ENCODE results near the gene KLK6.
"Not testable (repeated sequence)": the region's sequence is repeated elsewhere in the genome, so short reads cannot be mapped to it uniquely, and the experiment has no call there.

Gene KLK6

DNA sequence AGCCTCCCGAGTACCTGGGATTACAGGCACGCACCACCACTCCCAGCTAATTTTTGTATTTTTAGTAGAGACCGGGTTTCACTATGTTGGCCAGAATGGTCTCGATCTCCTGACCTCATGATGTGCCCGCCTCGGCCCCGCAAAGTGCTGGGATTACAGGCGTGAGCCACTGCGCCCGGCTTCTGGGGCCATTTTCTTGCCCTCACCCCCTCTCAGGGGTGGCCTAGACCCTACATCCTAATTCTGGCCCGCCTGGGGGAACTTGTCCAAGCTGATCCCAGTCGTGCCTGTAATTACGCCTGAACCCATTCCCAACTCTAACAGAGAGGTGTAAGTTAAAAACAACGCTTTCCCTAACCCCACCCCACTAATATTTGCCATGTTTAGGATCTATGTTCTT is 15.0 kb upstream of the KLK6 start:
- not testable (repeated sequence) for DNase-seq

DNA sequence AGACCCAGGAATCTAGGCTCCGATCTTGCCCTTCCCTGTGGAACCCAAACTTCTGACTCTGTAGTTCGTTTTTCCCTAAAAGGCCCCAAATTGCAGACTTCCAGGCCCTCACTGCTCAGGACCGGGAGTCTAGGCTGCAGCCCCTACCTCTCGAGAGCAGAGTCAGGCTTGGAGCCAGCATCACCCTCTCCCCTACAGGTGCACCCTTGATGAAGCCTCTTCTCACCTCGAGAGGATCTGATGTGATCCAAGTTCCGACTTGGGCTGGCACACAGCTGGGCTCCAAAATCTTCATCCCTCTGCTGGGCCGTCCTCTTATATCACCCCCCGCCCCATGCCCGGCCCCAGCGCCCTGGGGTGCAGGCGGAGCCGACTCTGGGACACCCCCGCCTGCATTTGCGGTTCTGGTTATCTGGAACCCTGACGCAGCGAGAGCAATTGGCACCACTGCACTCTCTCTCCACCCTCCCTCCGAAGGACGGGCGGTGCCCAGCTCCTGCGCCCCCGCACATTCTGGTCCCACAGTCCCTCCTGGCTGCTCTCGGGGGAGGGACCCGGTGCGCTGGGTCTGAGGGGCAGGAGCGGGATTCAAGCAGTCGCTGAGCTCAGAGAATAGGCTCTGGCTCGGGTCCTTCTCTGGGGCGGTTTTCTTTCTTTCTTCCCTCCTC is 14.4 kb upstream of the KLK6 start, which contains the start of gene KLK7:
Gene KLK7 (minus strand): TSS at position 293 of the 668 bp plus-strand sequence. CDS start 1,518 bp downstream, outside the sequence.
- DNase-seq = no peak

GRCh38 chr19:50982186-50982585 is 12.8 kb upstream of the KLK6 start:
- no peak for DNase-seq

- no peak for DNase-seq
These were observed 12.3 kb upstream of the KLK6 start for GRCh38 chr19:50981587-50982146.

- DNase-seq = no peak
These were observed 10.8 kb upstream of the KLK6 start for GRCh38 chr19:50980208-50980607.

DNA sequence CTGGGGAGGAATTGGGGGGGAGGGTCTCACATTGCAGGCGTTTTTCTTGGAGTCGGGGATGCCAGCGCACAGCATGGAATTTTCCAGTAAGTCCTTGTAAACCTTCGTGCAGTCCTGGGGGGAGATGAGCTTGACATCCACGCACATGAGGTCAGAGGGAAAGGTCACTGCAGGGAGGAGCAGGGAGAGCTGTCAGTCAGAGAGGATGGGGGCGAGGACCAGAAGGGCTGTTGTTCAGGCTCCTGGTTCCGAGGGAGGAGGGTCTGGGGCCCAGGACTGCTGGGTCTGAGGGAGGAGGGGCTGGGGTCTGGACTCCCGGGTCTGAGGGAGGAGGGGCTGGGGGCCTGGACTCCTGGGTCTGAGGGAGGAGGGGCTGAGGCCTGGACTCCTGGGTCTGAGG is 10.4 kb upstream of the KLK6 start:
- no peak for DNase-seq

GRCh38 chr19:50978772-50979390 is 9.5 kb upstream of the KLK6 start:
- no peak for DNase-seq

- no peak for DNase-seq
These were observed 8.2 kb upstream of the KLK6 start for GRCh38 chr19:50977626-50978025.

DNA sequence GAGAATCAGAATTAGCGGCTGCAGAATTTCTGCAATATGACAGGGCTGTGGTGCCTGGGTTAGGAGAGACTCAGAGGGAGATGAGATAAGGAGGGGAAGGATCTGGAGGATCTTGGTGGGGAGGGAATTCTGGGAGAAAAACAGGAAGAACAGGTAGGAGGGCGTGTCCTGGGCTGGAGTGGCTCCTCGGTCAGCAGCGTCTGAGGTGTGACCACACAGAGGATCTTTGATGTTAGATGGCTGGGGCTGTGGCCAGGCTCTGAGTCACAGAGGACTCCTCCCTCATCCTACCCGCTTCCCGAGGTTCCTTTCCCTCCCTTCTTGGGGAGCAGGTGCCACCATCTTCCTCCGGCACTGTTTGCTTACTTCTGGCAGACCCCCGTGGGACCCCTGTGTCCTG is 6.4 kb upstream of the KLK6 start:
- DNase-seq = no peak

DNA sequence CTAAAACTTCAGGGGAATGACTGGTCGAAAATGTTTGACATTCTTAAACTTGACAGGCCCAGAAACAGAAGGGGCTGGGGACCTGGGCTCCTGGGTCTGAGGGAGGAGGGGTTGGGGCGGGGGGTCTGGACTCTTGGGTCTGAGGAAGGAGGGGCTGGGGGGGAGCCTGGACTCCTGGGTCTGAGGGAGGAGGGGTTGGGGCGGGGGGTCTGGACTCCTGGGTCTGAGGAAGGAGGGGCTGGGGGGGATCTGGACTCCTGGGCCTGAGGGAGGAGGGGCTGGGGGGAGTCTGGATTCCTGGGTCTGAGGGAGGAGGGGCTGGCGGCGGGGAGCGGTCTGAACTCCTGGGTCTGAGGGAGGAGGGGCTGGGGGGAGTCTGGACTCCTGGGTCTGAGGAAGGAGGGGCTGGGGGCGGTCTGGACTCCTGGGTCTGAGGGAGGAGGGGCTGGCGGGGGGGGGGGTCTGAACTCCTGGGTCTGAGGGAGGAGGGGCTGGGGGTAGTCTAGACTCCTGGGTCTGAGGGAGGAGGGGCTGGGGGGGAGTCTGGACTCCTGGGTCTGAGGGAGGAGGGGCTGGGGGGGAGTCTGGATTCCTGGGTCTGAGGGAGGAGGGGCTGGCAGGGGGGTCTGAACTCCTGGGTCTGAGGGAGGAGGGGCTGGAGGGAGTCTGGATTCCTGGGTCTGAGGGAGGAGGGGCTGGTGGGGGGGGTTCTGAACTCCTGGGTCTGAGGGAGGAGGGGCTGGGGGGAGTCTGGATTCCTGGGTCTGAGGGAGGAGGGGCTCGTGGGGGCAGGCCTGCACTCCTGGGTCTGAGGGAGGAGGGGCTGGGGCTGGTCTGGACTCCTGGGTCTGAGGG is 5.5 kb upstream of the KLK6 start:
- DNase-seq = no peak

- DNase-seq = no peak
These were observed 3.5 kb upstream of the KLK6 start for GRCh38 chr19:50972795-50973376.

DNA sequence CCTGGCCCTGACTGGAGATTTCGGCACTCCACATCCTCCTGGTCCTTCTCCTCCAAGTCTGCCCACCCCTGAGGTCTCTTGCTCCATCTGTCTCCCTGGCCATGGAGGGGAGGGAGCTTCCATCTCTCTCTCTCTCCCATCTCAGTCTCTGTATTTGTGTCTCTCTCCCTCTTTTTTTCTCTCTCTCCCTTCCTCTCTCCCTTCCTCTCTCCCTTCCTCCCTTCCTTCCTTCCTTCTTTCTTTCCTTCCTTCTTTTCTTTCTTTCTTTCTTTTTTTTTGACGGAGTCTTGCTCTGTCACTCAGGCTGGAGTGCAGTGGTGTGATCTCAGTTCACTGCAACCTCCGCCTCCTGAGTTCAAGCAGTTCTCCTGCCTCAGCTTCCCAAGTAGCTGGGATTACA is 419 bp upstream of the KLK6 start:
- DNase-seq = not testable (repeated sequence)

- DNase-seq = no peak
These were observed 527 bp downstream of the KLK6 start for GRCh38 chr19:50968716-50969412.

DNA sequence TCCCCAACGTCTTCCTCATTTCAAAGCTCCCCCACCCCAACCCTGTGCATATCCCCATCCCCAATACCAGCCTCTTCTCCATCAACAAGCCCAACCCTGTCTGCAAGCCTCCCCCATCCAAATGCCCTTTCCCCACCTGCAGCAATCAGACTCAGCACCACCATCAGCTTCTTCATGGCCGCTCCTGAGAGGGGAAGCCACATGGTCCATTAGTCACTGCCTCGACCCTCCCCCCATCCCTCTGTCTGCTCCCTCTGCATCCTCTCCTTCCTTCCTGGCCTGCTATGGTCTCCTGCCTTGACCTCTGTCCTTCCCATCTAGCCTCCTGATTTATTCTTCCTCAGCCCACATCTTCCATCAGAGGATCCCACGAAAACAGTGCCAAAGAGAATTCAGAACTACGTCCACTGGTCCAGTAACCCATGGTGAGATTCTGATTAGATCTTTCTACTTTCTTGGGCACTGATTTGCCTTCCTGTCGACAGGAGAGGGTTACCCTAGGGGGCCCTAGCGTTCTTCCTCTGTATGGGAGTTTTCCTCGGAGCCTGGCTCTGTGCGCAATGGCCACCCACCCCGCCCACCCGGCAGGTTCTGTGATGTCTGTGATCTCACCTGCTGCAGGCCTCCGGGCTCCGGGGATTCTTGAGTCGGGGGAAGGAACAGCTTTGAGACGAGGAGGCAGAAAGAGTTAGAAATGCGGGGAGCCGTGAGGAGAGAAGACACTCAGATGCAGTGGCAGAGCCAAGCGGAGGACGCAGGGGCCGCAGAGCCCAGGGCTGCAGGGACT is 1.3 kb downstream of the KLK6 start:
- no peak for DNase-seq

DNA sequence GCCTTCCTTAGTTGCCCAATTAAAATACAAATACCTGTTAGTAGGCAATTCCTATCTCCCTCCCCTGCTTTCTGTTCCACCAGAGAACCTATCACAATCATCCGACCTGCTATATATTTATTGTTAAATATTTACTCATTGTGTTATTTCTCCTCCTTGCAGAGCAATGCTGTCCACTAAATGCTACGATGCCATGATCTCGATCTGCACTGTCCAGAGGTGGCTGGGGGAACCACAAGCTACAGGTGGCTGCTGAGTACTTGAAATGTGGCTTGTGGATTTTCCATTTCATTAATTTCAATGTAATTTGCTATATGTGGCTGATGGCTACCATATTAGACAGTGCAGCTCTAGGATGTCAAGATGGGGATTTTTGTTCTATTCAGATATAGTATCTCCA is 5.1 kb downstream of the KLK6 start:
- DNase-seq = no peak

DNA sequence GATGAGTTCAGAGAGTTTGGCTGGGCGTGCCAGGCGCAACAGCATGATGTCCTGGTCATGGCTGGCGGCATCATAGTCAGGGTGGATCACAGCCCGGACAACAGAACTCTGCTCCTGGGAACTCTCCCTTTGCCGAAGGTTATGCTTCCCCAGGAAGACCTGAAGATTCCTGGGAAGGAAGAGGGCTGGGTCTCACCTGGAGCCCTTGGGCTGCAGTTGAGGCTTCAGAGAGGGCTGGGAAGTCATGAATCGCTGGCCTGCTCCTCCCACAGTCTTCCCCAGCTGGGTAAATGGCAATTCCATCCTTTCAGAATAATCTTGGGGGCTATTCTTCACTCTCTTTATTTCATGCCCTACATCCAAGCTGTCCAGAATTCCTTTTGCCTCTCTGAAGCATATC is 6.0 kb downstream of the KLK6 start:
- no peak for DNase-seq

DNA sequence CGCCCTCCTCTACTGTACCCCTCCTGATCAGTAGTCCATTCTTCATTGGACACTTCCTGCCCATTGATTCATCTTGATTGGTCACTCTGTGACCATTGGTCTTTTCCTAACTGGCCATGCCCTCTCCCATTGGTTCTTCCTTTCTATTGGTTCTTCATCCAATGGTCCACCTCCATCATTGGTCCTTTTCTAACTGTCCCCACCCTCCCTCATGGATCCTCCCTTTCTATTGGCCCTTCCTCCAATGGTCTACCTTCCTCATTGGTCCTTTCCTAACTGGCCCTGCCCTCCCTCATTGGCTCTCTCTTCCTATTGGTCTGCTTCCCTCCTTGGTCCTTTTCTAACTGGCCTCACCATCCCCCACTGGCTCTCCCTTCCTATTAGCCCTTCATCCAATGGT is 7.1 kb downstream of the KLK6 start:
- no peak for DNase-seq

GRCh38 chr19:50959731-50960500 is 9.5 kb downstream of the KLK6 start:
- DNase-seq = no peak

GRCh38 chr19:50957587-50957986 is 11.8 kb downstream of the KLK6 start:
- DNase-seq = no peak

DNA sequence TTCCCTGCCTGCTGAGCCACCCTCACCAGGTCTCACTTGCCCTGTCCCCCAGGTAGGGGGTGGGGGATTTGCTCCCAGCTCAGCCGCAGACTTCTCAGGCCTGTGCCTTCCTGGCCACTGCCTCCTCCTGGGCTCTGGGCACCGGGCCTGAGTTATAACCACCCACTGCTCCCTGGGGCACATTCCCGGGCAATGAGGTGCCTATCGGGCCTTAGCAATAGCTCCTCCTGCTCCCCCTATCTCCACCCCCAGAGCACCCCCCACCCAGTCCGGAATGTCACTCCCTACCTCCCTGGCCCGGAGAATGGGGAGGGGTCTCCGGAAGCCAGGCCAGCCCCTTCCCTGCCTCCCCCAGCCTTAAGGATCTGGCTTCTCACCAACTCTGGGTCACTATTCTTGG is 16.5 kb downstream of the KLK6 start, which contains the start of gene KLK5:
Gene KLK5 (minus strand): TSS at position 129 of the 400 bp plus-strand sequence. CDS start 381 bp downstream, outside the sequence.
- DNase-seq = no peak

- no peak for DNase-seq
These were observed 19.5 kb downstream of the KLK6 start for GRCh38 chr19:50949861-50950260.

All from stimulated activated CD4-positive, alpha-beta T cell treated with anti-CD3 and anti-CD28 coated beads, Interleukin-4, amount 100 ng/mL, for 24 hours (primary cell).